GM21576 (cell line): ENCODE results near the gene TBC1D5.

Experiments used
- ATAC-seq: cut with Tn5 transposase; IDR thresholded peaks from one replicate; pipeline ENCODE4 v1.9.1; 2021; ENCODE audit warnings: mild to moderate bottlenecking, moderate library complexity; ENCODE audit not compliant: unreplicated experiment

Gene TBC1D5

DNA sequence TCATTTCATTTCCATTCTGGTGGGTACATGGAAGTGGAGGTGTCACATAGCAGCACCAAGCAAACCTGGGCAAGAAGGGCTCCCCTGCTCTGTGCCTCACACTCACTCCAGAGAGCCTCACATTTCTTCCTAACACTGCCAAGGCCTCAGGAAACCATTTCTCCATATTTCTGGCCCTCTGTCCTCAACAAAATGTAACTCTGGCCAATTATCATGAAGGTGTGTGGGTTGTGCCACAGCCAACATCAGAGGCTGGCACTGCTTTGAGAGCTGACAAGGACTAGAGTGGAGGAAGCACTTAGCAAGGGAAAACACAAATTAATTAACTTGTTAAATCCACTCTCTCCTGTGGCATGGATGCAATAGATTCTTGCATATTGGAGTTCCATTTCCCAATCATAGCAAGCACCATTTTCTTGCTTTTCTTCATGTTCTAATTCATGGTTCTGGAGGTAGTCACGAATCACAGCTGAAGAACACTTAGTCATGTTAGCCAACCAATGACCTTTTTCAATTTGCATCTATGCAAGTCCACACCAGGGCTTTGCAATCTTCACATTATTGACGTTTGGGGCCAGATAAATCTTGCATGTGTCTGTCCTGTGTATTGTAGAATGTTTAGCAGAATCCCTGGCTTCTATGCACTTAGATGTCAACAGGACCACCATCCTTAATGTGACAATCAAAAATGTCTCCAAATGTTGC lies 616.5 kb downstream of the TBC1D5 start:
- ATAC-seq, result no peak

DNA sequence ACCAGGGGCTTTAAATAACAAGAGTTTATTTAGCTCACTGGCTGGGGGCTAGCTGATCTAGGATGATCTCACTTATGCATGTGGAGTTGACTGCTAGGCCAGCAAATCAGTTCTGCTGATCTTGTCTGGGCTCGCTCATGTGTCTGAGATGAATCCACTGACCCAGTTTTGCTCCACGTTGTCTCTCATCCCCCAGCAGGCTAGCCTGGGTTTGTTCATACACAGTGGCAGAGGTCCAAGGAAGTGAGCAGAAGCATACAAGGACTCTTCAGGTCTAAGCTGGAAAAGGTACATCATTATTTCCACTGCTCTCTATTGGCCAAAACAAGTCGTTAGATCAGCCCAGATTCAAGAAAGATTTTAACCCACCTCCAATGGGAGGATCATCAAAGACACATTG lies 619.7 kb downstream of the TBC1D5 start:
- no peak for ATAC-seq

DNA sequence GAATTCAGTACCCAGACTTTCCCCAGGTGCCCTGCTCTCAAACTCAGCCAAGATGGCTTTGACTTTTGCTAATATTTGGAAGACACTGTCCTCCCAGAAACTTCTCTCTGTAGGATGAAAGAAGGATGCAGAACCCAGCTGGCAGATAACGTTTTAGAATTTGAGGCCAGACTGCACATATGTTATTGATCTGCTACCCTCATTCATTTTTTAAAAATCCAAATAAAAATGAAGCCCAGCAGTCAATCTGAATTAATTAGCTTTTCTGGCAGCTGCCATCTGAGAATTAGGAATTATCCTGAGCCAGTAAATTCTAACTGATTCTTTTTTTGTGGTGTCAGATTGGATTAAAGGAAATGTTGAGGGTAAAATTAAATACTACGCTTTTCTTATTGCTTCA lies 621.1 kb downstream of the TBC1D5 start:
- no peak for ATAC-seq

DNA sequence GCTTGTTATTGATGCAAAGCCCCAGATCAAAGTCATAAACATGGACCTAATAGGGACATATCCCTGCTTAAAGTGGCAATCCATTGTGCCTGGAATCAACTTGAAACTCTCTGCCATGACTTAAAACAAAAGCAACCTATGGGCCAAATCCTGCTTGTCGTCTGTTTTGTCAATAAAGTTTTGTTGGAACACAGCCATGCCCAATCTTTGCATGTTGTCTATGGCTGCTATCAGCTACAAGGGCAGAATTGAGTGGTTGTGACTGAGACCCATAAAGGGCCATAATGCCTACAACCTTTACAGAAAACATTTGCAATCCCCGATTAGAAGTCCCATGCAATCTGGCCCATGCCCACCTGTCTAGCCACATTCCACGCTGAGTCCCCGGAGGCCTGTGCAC lies 622.3 kb downstream of the TBC1D5 start:
- no peak for ATAC-seq

DNA sequence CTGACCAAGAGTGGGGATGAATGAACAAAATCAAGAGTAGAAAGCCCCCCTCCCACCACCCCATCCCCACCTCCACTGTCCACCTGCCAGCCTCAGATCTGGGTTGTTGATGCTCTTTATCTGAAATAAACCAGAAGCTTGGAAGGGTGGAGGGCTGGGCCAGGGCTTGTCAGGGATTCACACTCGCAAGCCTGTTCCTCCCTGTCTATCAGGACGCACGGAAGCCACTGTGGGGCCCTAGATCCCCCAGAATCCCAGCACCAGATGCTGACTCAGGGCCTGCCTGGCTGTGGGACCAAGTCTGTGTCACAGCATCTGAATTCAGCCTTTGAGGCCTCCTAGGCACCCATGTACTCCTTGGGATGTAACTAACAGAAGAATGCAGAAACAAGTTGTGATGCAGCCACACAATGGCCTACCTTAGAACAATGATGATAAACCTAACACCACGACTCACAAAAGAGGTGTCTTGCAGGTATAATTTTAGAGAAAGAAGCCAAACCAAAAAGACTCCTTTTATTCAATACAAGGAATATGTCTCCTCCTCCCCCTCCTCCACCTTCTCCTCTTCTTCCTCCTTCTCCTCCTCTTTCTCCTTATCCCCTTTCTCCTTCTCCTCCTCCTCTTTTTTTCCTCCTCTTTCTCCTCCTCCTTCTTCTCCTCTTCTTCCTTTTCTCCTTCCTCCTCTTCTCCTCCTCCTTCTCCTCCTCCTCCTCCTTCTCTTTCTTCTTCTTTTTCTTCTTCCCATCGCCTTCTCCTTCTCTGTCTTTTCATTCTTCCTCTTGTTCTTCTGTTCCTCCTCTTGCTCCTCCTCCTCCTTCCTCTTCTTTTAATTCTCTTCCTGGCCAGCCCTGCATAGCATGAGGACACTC lies 623.0 kb downstream of the TBC1D5 start:
- no peak for ATAC-seq

DNA sequence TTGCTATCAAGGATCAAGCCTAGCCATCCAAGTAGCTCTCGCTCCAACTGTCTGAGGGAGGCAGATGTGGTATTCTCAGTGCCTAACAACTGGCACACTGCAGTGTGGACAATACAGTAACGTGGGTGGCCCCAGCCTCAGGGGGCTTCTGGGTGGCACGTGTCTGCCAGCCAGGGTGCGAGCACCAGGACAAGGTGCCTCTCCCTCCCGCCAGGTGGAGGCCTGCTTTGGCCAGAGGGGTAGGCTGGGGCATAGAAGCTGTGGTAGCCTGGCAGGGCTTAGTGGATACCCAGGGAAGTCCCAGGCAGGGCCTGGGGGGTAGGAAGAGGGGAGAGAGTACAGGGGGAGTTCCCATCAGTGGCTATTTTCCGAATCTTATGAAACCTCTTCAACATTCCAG lies 623.7 kb downstream of the TBC1D5 start:
- no peak for ATAC-seq

DNA sequence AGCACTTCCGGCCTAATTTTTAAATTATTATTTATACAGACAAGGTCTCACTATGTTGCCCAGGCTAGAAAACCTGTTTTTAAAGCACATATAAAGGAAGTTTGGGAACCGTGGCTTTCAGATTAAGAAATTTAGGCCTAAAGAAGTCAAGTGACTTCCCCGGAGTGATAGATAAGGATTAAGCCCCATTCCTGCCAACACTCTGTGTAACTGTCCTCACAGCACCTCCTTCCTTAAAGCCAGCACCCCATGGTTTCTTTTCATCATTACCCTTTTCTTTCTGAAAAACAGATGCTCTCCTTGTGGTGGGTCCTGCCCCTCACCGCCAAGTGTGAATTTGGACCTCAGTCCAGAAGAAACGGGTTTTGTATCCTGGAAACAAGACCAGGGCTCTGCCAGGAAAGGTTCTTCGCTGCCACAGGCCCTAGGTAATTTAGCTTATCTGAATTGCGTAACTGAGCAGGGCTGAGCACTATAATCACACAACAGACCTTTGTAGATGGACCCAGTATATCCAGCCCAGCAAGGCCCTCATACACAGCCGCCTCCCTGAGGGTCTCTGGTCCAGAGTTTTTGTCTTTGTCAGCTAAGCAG lies 626.3 kb downstream of the TBC1D5 start:
- ATAC-seq, result no peak

DNA sequence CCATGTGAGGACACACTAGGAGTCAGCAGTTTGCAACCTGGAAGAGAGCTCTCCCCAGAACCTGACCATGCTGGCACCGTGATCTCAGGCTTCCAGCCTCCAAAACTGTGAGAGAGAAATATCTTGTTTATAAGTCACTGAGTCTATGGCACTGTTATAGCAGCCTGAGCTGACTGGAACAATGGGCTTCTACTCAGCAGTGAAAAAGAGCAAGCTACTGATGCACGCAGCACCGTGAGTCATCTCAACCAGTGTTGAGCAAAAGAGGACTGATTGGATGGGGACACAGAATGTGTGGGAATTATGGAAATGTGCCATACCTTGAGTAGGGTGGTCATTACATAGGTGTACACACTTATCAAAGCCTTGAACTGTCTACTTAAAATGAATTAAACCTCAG lies 627.2 kb downstream of the TBC1D5 start:
- ATAC-seq, result no peak

DNA sequence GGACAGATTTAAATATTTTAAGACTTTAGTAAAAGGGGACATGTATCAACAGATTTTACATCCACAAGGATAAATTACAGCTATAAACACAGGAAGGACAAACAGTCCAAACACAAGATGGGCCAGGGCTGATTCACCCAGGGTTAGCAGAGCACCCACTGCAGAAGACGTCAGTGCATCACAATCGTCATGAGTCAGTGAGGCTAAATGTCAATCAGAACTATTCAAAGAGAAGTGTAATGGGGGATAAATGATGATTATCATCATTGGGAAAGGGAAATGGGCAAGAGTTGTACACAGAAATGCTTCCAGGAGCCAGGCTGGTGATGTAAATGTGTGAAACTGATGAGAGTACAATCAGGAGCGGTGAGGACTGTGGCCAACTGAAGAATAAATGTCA lies 630.8 kb downstream of the TBC1D5 start:
- ATAC-seq, result no peak

DNA sequence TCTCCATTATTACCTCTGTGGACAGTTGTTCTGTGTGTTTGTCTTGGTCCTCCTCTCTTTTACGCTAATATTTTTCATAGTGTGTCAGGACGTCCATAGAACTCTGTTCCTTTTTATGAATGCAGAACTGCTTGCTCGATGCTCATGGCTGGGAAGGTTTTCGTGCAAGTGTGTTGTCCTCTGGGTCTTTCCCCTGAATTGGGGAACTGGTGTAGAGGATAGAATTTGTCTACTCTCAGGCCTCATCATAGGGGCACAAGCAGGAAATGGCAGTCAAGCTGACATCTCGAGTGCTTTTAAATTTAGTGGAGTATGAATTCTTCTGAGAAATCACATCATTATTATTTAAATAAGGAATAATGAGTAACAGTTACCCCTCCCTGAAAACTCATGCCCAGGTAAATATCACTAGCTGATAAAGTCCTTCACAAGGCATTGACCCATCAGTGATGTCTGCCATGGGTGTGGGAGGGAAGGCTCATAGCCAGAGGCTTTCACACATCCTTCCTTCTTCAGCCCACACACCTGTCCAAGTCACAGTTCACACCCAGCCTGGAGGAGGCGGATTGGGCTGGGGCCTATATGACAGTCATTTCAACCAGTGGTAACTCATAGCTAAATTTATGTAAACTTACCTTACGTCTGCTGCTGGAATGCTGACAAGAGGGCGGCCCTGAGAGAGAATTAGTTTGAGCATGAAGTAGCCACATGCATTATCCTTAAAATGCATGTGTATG lies 631.6 kb downstream of the TBC1D5 start:
- ATAC-seq, result no peak
